Body of pancreas (tissue), 4 donors: ENCODE results near the gene BTBD8.

Experiments used
- CTCF ChIP-seq, 7 experiments: fragments of 450-650 bp in 4 of 7; fragments of 200-600 bp in 3 of 7; sonication (generic) in 3 of 7; IDR thresholded peaks; one replicate each; pipeline ENCODE4 v1.5.1; 2016 to 2019; ENCODE audit warnings: antibody characterized with exemption in 7 of 7
- POLR2A ChIP-seq, 3 donors: fragments of 450-650 bp; IDR thresholded peaks; one replicate each; pipeline ENCODE4 v1.6.1; 2016; ENCODE audit warnings: antibody characterized with exemption in 3 of 3, mild to moderate bottlenecking in 2 of 3

- TF ChIP-seq POLR2A (IDR thresholded peaks at IDR 0.05): no peak
- TF ChIP-seq CTCF (IDR thresholded peaks at IDR 0.05): no peak
Observed at GRCh38 chr1:92037400-92037799, 42.7 kb upstream of the BTBD8 start.
